Hematopoietic multipotent progenitor cell treated with erythropoietin and hydrocortisone succinate and interleukin-3 and kit ligand, for 6 days (in vitro differentiated cells): ENCODE measurements around the gene NCF4.

Source experiments
- DNase-seq: peaks from one replicate; pipeline ENCODE4 v3.0.0-alpha.2; 2015

Gene NCF4

GRCh38 chr22:36838119-36839030 is 22.4 kb upstream of the NCF4 start:
- DNase-seq, result no peak

- no peak for DNase-seq
Measured at GRCh38 chr22:36839356-36840073, 21.3 kb upstream of the NCF4 start.

GRCh38 chr22:36840106-36840505 is 20.7 kb upstream of the NCF4 start:
- DNase-seq, result no peak

- DNase-seq, result no peak
Measured at GRCh38 chr22:36846271-36846670, 14.5 kb upstream of the NCF4 start.

GRCh38 chr22:36846949-36847348 is 13.9 kb upstream of the NCF4 start:
- no peak for DNase-seq

GRCh38 chr22:36850056-36850455 is 10.8 kb upstream of the NCF4 start:
- DNase-seq, result no peak

- no peak for DNase-seq
Measured at GRCh38 chr22:36850682-36851081, 10.1 kb upstream of the NCF4 start.

GRCh38 chr22:36852056-36852973 is 8.5 kb upstream of the NCF4 start:
- DNase-seq, result no peak

GRCh38 chr22:36853407-36854099 is 7.3 kb upstream of the NCF4 start:
- DNase-seq, result peak; percentile 94

GRCh38 chr22:36855478-36855877 is 5.3 kb upstream of the NCF4 start:
- no peak for DNase-seq

- peak; percentile 95 for DNase-seq
Measured at GRCh38 chr22:36856121-36856791, 4.5 kb upstream of the NCF4 start.

GRCh38 chr22:36856792-36857135 is 4.0 kb upstream of the NCF4 start:
- no peak for DNase-seq

- DNase-seq, result no peak
Measured at GRCh38 chr22:36858156-36858555, 2.6 kb upstream of the NCF4 start.

GRCh38 chr22:36858966-36859365 is 1.8 kb upstream of the NCF4 start:
- no peak for DNase-seq

- no peak for DNase-seq
Measured at GRCh38 chr22:36860017-36860416, 789 bp upstream of the NCF4 start.

GRCh38 chr22:36860438-36860820 is 377 bp upstream of the NCF4 start:
- DNase-seq, result no peak

- DNase-seq, result peak; percentile 84
Measured at GRCh38 chr22:36862251-36863242, 1.7 kb downstream of the NCF4 start.

- no peak for DNase-seq
Measured at GRCh38 chr22:36863281-36863680, 2.5 kb downstream of the NCF4 start.

GRCh38 chr22:36863979-36864378 is 3.2 kb downstream of the NCF4 start:
- DNase-seq, result no peak

GRCh38 chr22:36864454-36865215 is 3.8 kb downstream of the NCF4 start:
- no peak for DNase-seq
